Transverse colon (tissue), 3 donors: ENCODE data around the gene KIF3C.

ENCODE experiments used
- CTCF ChIP-seq, 5 experiments: fragments of 200-600 bp in 3 of 5; fragments of 450-650 bp in 2 of 5; sonication (generic) in 3 of 5; IDR thresholded peaks; 1 replicate in 2 of 5; 2 replicates in 3 of 5; pipeline ENCODE4 v1.5.1; 2016 to 2017; ENCODE audit warnings: antibody characterized with exemption in 5 of 5, inconsistent platforms in 3 of 5, mild to moderate bottlenecking in 2 of 5, moderate library complexity in 1 of 5
- EP300 ChIP-seq: sonication (generic); formaldehyde crosslinking; IDR thresholded peaks from one replicate; pipeline ENCODE4 v1.6.1; 2017; ENCODE audit warnings: antibody characterized with exemption, low read depth

GRCh38 chr2:26010943-26011342 lies 28.6 kb upstream of the KIF3C start:
- TF ChIP-seq EP300 (no peak), CTCF (IDR thresholded peaks at IDR 0.05) (no peak)
